Neural cell (in vitro differentiated cells): ENCODE data around the gene L3MBTL4. TPM values are rescaled to one million over a fixed set of nuclear protein-coding genes. Genes with fewer than 3 reads are reported as not detected.

Experiments used
- H2AFZ ChIP-seq: fragments of 200-600, 300-800 bp; sonication (generic), shearing (Covaris generic); 2 replicates; pipeline ENCODE4 v1.6.0; 2014; ENCODE audit warnings: low read depth, mild to moderate bottlenecking, antibody characterized with exemption, low read length, moderate library complexity
- H3F3A ChIP-seq: fragments of 200-600 bp; shearing (Covaris generic); 2 replicates; pipeline ENCODE4 v1.6.1; 2016; ENCODE audit warnings: mild to moderate bottlenecking, moderate library complexity, mixed read lengths, antibody characterized with exemption, low read length; ENCODE audit not compliant: insufficient read depth, poor library complexity, severe bottlenecking
- H3K27ac ChIP-seq: fragments of 200-600, 300-800 bp; sonication (generic), shearing (Covaris generic); 2 replicates; pipeline ENCODE4 v1.5.1; 2014; ENCODE audit warnings: mild to moderate bottlenecking, low read length, moderate library complexity
- H3K27me3 ChIP-seq: fragments of 300-800, 200-600 bp; sonication (generic), shearing (Covaris generic); 2 replicates; pipeline ENCODE4 v1.6.0; 2014; ENCODE audit warnings: mild to moderate bottlenecking, low read depth, low read length, moderate library complexity; ENCODE audit not compliant: insufficient read depth
- H3K36me3 ChIP-seq: fragments of 300-800, 200-600 bp; sonication (generic), shearing (Covaris generic); 2 replicates; pipeline ENCODE4 v1.5.1; 2014; ENCODE audit warnings: mild to moderate bottlenecking, antibody characterized with exemption, low read length, moderate library complexity; ENCODE audit not compliant: insufficient read depth
- H3K4me2 ChIP-seq: fragments of 300-800, 200-600 bp; sonication (generic), shearing (Covaris generic); 2 replicates; pipeline ENCODE4 v1.6.0; 2014; ENCODE audit warnings: mild to moderate bottlenecking, low read length
- H3K4me3 ChIP-seq: fragments of 300-800, 200-600 bp; sonication (generic), shearing (Covaris generic); 2 replicates; pipeline ENCODE4 v1.5.1; 2014; ENCODE audit warnings: mild to moderate bottlenecking, low read length, moderate library complexity
- H3K79me2 ChIP-seq: fragments of 200-600 bp; shearing (Covaris generic); replicated peaks from 2 replicates; pipeline ENCODE4 v1.6.0; 2014; ENCODE audit warnings: mild to moderate bottlenecking, low read length, moderate library complexity; ENCODE audit not compliant: insufficient read depth
- H3K9ac ChIP-seq: fragments of 300-800, 200-600 bp; sonication (generic), shearing (Covaris generic); 2 replicates; pipeline ENCODE4 v1.6.1; 2016; ENCODE audit warnings: mild to moderate bottlenecking, low read length, mixed read lengths
- H3K9me2 ChIP-seq: fragments of 200-600 bp; shearing (Covaris generic); 2 replicates; pipeline ENCODE4 v1.6.1; 2016; ENCODE audit warnings: mild to moderate bottlenecking, low read length, mixed read lengths; ENCODE audit not compliant: insufficient read depth
- H3K9me3 ChIP-seq: fragments of 200-600, 300-800 bp; sonication (generic), shearing (Covaris generic); 2 replicates; pipeline ENCODE4 v1.6.1; 2016; ENCODE audit warnings: mild to moderate bottlenecking, mixed run types, low read length, moderate library complexity, mixed read lengths
- H4K20me1 ChIP-seq: fragments of 200-600 bp; shearing (Covaris generic); 2 replicates; pipeline ENCODE4 v1.6.1; 2016; ENCODE audit warnings: mild to moderate bottlenecking, mixed run types; ENCODE audit not compliant: insufficient read depth
- CTCF ChIP-seq: fragments of 450-650 bp; IDR thresholded peaks from 2 replicates; pipeline ENCODE4 v1.5.1; 2014; ENCODE audit warnings: antibody characterized with exemption, mild to moderate bottlenecking, moderate library complexity; ENCODE audit not compliant: poor library complexity, severe bottlenecking
- EP300 ChIP-seq: fragments of 450-650 bp; conservative IDR thresholded peaks from 2 replicates; pipeline ENCODE4 v1.6.1; 2014; ENCODE audit warnings: antibody characterized with exemption, mild to moderate bottlenecking, moderate library complexity; ENCODE audit not compliant: poor library complexity, severe bottlenecking
- EZH2 ChIP-seq: fragments of 200-600, 300-800 bp; shearing (Covaris generic), sonication (generic); IDR thresholded peaks from 2 replicates; pipeline ENCODE4 v1.6.1; 2014; ENCODE audit warnings: antibody characterized with exemption, low read length, borderline replicate concordance, mild to moderate bottlenecking; ENCODE audit not compliant: insufficient read depth, poor library complexity, severe bottlenecking
- MXI1 ChIP-seq: fragments of 450-650 bp; conservative IDR thresholded peaks from 2 replicates; pipeline ENCODE4 v1.6.1; 2014; ENCODE audit warnings: antibody characterized with exemption, mild to moderate bottlenecking; ENCODE audit not compliant: poor library complexity, severe bottlenecking
- POLR2AphosphoS5 ChIP-seq: IDR thresholded peaks from 2 replicates; pipeline ENCODE4 v1.6.1; 2012
- RAD21 ChIP-seq: fragments of 450-650 bp; conservative IDR thresholded peaks from 2 replicates; pipeline ENCODE4 v1.6.1; 2014; ENCODE audit warnings: antibody characterized with exemption, mild to moderate bottlenecking, moderate library complexity
- REST ChIP-seq: IDR thresholded peaks from 2 replicates; pipeline ENCODE4 v1.6.1; 2012; ENCODE audit warnings: borderline replicate concordance
- SMC3 ChIP-seq: fragments of 450-650 bp; conservative IDR thresholded peaks from 2 replicates; pipeline ENCODE4 v1.6.1; 2014; ENCODE audit warnings: antibody characterized with exemption, mild to moderate bottlenecking, moderate library complexity; ENCODE audit not compliant: poor library complexity
- TAF1 ChIP-seq: IDR thresholded peaks from 2 replicates; pipeline ENCODE4 v1.6.1; 2012; ENCODE audit warnings: low read depth
- polyA plus RNA-seq: library from polyadenylated mRNA; depleted of rRNA; stranded (reverse); fragments of >200 nt; gene quantifications from 2 replicates; pipeline ENCODE4 v1.2.3, GENCODE V29; 2014

L3MBTL4 gene
- polyA plus RNA-seq, 1 donor from 2014 or later: 0.90 TPM

- Histone ChIP-seq H3K9ac (no peak overlapping the region), H3K27ac (no peak overlapping the region), H3K4me2 (no peak overlapping the region), H2AFZ (no peak overlapping the region), H4K20me1 (no peaks in the 10 kb centered on the region), H3K9me3 (no peaks in the 10 kb centered on the region), H3K4me3 (no peak overlapping the region), H3K79me2 (no peaks in the 10 kb centered on the region), H3K9me2 (no peaks in the 10 kb centered on the region), H3K36me3 (no peaks in the 10 kb centered on the region), H3F3A (no peaks in the 10 kb centered on the region), H3K27me3 (no peaks in the 10 kb centered on the region)
- TF ChIP-seq MXI1 (no peak), SMC3 (no peak), TAF1 (no peak), POLR2AphosphoS5 (no peak), CTCF (no peak), RAD21 (no peak), REST (no peak), EP300 (no peak), EZH2 (no peak)
These were observed 396.0 kb downstream of the L3MBTL4 start for GRCh38 chr18:6018671-6019070.

GRCh38 chr18:6017171-6017570, 397.5 kb downstream of the L3MBTL4 start:
- no peaks in the 10 kb centered on the region for H3K27me3 ChIP-seq
- no peak overlapping the region for H3K4me2 ChIP-seq
- no peak overlapping the region for H3K9ac ChIP-seq
- H3K9me2 ChIP-seq: no peaks in the 10 kb centered on the region
- H3K4me3 ChIP-seq: no peak overlapping the region
- H3K27ac ChIP-seq: no peak overlapping the region
- H2AFZ ChIP-seq: no peak overlapping the region
- H3K79me2 ChIP-seq: no peaks in the 10 kb centered on the region
- TF ChIP-seq CTCF: no peak
- no peak for TF ChIP-seq EZH2
- no peak for TF ChIP-seq TAF1
- H4K20me1 ChIP-seq: no peaks in the 10 kb centered on the region
- H3K36me3 ChIP-seq: no peaks in the 10 kb centered on the region
- H3K9me3 ChIP-seq: no peaks in the 10 kb centered on the region
- no peaks in the 10 kb centered on the region for H3F3A ChIP-seq
